B cell (primary cell): ENCODE measurements around the gene ELFN1. TPM values are rescaled to one million over a fixed set of nuclear protein-coding genes. Genes with fewer than 3 reads are reported as not detected.

ENCODE experiments used
- ATAC-seq: fragments of 200-7000 bp; cut with Tn5 transposase; one replicate; pipeline ENCODE4 v1.10.0; 2021; ENCODE audit warnings: low read depth, mild to moderate bottlenecking, moderate number of reproducible peaks, moderate library complexity
- CTCF ChIA-PET: fragments of 350-600 bp; sonication (Branson Sonifier 250); formaldehyde crosslinking; loops from one replicate; lab custom pipeline; 2021; ENCODE audit warnings: antibody characterized with exemption, inconsistent platforms; lab: Charles Lee
- POLR2A ChIA-PET: fragments of 350-600 bp; sonication (Branson Sonifier 250); formaldehyde crosslinking; loops from one replicate; lab custom pipeline; 2021; ENCODE audit warnings: antibody characterized with exemption; lab: Charles Lee
- DNase-seq: peaks from one replicate; pipeline ENCODE4 v3.0.0; 2013
- H2AFZ ChIP-seq: 2 replicates; pipeline ENCODE4 v1.6.1; 2012; ENCODE audit warnings: mild to moderate bottlenecking, low read depth, low read length; ENCODE audit not compliant: insufficient read depth, poor library complexity, severe bottlenecking
- H3K27ac ChIP-seq, 2 donors: 1 replicate in 1 of 2; 2 replicates in 1 of 2; pipeline ENCODE4 v1.5.1; 2012 to 2013; ENCODE audit warnings: low read length in 2 of 2, mild to moderate bottlenecking in 2 of 2, moderate library complexity in 1 of 2
- H3K27me3 ChIP-seq, 4 experiments: fragments of 200-600 bp in 1 of 4; sonication (generic) in 1 of 4; replicated peaks in 1 of 4; 1 replicate in 2 of 4; 2 replicates in 2 of 4; pipeline versions ENCODE4 v1.6.1 to v1.7.0; 2013 to 2016; ENCODE audit warnings: low read length in 3 of 4, mild to moderate bottlenecking in 2 of 4, mixed read lengths in 1 of 4, moderate library complexity in 1 of 4; ENCODE audit not compliant: insufficient read depth in 4 of 4, control insufficient read depth in 3 of 4; ENCODE audit errors: control extremely low read depth in 1 of 4
- H3K36me3 ChIP-seq, 2 experiments: replicated peaks in 1 of 2; 1 replicate in 1 of 2; 2 replicates in 1 of 2; pipeline versions ENCODE4 v1.6.1 to v1.7.1; 2013; ENCODE audit warnings: low read length in 1 of 2; ENCODE audit not compliant: insufficient read depth in 2 of 2, control insufficient read depth in 1 of 2; ENCODE audit errors: control extremely low read depth in 1 of 2, extremely low read depth in 1 of 2
- H3K4me1 ChIP-seq, 2 donors: fragments of 200-600 bp in 1 of 2; sonication (generic) in 1 of 2; 1 replicate in 1 of 2; 2 replicates in 1 of 2; pipeline versions ENCODE4 v1.5.1 to v1.6.1; 2013 to 2017; ENCODE audit warnings: low read length in 2 of 2; ENCODE audit not compliant: control insufficient read depth in 2 of 2, insufficient read depth in 2 of 2
- H3K4me2 ChIP-seq: replicated peaks from 2 replicates; pipeline ENCODE3; 2012; ENCODE audit warnings: mild to moderate bottlenecking, low read depth, low read length; ENCODE audit not compliant: poor library complexity, severe bottlenecking
- H3K4me3 ChIP-seq, 5 experiments: fragments of 200-600 bp in 1 of 5; sonication (generic) in 1 of 5; 1 replicate in 3 of 5; 2 replicates in 2 of 5; pipeline versions ENCODE4 v1.5.1 to v1.7.0; 2011 to 2016; ENCODE audit warnings: low read length in 4 of 5, mild to moderate bottlenecking in 4 of 5, low read depth in 2 of 5, control low read depth in 1 of 5, moderate library complexity in 1 of 5; ENCODE audit not compliant: insufficient read depth in 1 of 5; ENCODE audit errors: control extremely low read depth in 1 of 5, extremely low read depth in 1 of 5
- H3K79me2 ChIP-seq: fragments of 200-600 bp; sonication (generic); one replicate; pipeline ENCODE4 v1.6.0; 2016; ENCODE audit warnings: low read length; ENCODE audit not compliant: control insufficient read depth, insufficient read depth
- H3K9ac ChIP-seq: fragments of 200-600 bp; sonication (generic); 2 replicates; pipeline ENCODE4 v1.6.1; 2017; ENCODE audit warnings: mild to moderate bottlenecking, low read length, moderate library complexity
- H3K9me3 ChIP-seq, 3 donors: one replicate each; pipeline versions ENCODE4 v1.6.1 to v1.7.1; 2013; ENCODE audit warnings: low read length in 2 of 3; ENCODE audit not compliant: control insufficient read depth in 2 of 3, insufficient read depth in 1 of 3; ENCODE audit errors: control extremely low read depth in 1 of 3
- H4K20me1 ChIP-seq: 2 replicates; pipeline ENCODE4 v1.6.0; 2012; ENCODE audit warnings: mild to moderate bottlenecking, low read length; ENCODE audit not compliant: insufficient read depth, control insufficient read depth, poor library complexity, severe bottlenecking
- H3K27ac Mint-ChIP-seq: one replicate; pipeline ENCODE4 v1.8.0; 2021; ENCODE audit warnings: mixed read lengths
- H3K27me3 Mint-ChIP-seq: one replicate; pipeline ENCODE4 v1.8.0; 2021; ENCODE audit warnings: mixed read lengths
- H3K4me1 Mint-ChIP-seq: one replicate; pipeline ENCODE4 v1.8.0; 2021; ENCODE audit warnings: mixed read lengths
- H3K4me3 Mint-ChIP-seq: one replicate; pipeline ENCODE4 v1.8.0; 2021; ENCODE audit warnings: mixed read lengths
- H3K9me3 Mint-ChIP-seq: one replicate; pipeline ENCODE4 v1.8.0; 2022; ENCODE audit warnings: mixed read lengths; ENCODE audit not compliant: insufficient read depth
- CTCF ChIP-seq: fragments of 200-600 bp; IDR thresholded peaks from one replicate; pipeline ENCODE4 v1.8.0; 2022; ENCODE audit warnings: antibody characterized with exemption, mild to moderate bottlenecking
- EZH2 ChIP-seq: IDR thresholded peaks from 2 replicates; pipeline ENCODE4 v1.6.1; 2012; ENCODE audit warnings: borderline replicate concordance, low read depth, mild to moderate bottlenecking, moderate library complexity, low read length; ENCODE audit not compliant: insufficient read depth, poor library complexity, severe bottlenecking
- WGBS: methylation state at CpG from one replicate; pipeline ENCODE4 v1.1.5; 2013; ENCODE audit warnings: missing lambda C conversion rate; ENCODE audit not compliant: insufficient coverage; 5-methylcytosine and 5-hydroxymethylcytosine counted together
- intact Hi-C: fragments of 100-400 bp; cut with micrococcal nuclease; formaldehyde crosslinking; loops from one replicate; pipeline ENCODE4 v1.10.0; 2022
- polyA plus RNA-seq: library from polyadenylated mRNA; depleted of rRNA; stranded (reverse); fragments of >200 nt; gene quantifications from 2 replicates; pipeline ENCODE4 v1.2.3, GENCODE V29; 2012
- total RNA-seq, 2 donors: library from RNA; stranded (reverse); fragments of 120-200 nt in 1 of 2; gene quantifications; 1 replicate in 1 of 2; 2 replicates in 1 of 2; pipeline versions ENCODE4 v1.2.3 to v1.2.4, GENCODE V29; 2013 to 2022

Gene ELFN1
- total and polyA plus RNA-seq, 2 donors (not counting 1 experiment from before 2014, with no cell fraction given), result 0.12 TPM; not detected in 1

- intact Hi-C loops, result no loop called here
- Histone ChIP-seq H3K9me3 (peaks cover 5 to 17% (median 9%) of the 10 kb centered on the region in 3 donors), H3K4me1 (no peaks in the 10 kb centered on the region), H3K9ac (no peak overlapping the region), H3K4me3 (no peak overlapping the region), H3K36me3 (no peaks in the 10 kb centered on the region), H3K79me2 (no peaks in the 10 kb centered on the region), H2AFZ (no peak overlapping the region), H4K20me1 (no peaks in the 10 kb centered on the region), H3K27me3 (peaks cover 0 to 3% (median 0%) of the 10 kb centered on the region in 4 experiments), H3K27ac (no peak overlapping the region), H3K4me2 (no peak overlapping the region)
- H3K4me3 Mint-ChIP-seq, result no peak overlapping the region
- ATAC-seq (no peak), DNase-seq (no peak)
- POLR2A ChIA-PET, result no interaction called here
- H3K4me1 Mint-ChIP-seq, result no peaks in the 10 kb centered on the region
- TF ChIP-seq CTCF, result no peak
- TF ChIP-seq EZH2, result no peak
- CTCF ChIA-PET, result no interaction called here
- peaks cover 14% of the 10 kb centered on the region for H3K9me3 Mint-ChIP-seq
- no peak overlapping the region for H3K27ac Mint-ChIP-seq
- H3K27me3 Mint-ChIP-seq, result peaks cover 40% of the 10 kb centered on the region
These were observed 18.5 kb downstream of the ELFN1 start for GRCh38 chr7:1688542-1688941.

- Histone ChIP-seq H4K20me1 (no peaks in the 10 kb centered on the region), H3K79me2 (no peaks in the 10 kb centered on the region), H3K4me2 (no peak overlapping the region), H3K4me3 (no peak overlapping the region), H3K27me3 (peaks cover 0 to 3% (median 0%) of the 10 kb centered on the region in 4 experiments), H2AFZ (no peak overlapping the region), H3K4me1 (no peaks in the 10 kb centered on the region), H3K9ac (no peak overlapping the region), H3K36me3 (no peaks in the 10 kb centered on the region), H3K27ac (no peak overlapping the region), H3K9me3 (peaks cover 5 to 11% (median 5%) of the 10 kb centered on the region in 3 donors)
- TF ChIP-seq CTCF (no peak), EZH2 (no peak)
- Mint-ChIP-seq H3K27ac (no peak overlapping the region), H3K27me3 (peaks cover 40% of the 10 kb centered on the region), H3K4me1 (no peaks in the 10 kb centered on the region), H3K9me3 (peaks cover 10% of the 10 kb centered on the region), H3K4me3 (no peak overlapping the region)
- ATAC-seq (no peak), DNase-seq (no peak)
- ChIA-PET CTCF (no interaction called here), POLR2A (no interaction called here)
- intact Hi-C loops, result no loop called here
- 96% methylated on average over 3 of the region's 3 CpGs for WGBS
These were observed 19.2 kb downstream of the ELFN1 start for GRCh38 chr7:1689311-1689710.
